Ramos (cell line): ENCODE data around the gene RPS21.

Source experiments
- in situ Hi-C: fragments of 300-500 bp; cut with MboI; formaldehyde crosslinking; loops from one replicate; pipeline ENCODE4 v1.14.3; 2022; ENCODE audit warnings: low sequenced_read_pairs; ENCODE audit not compliant: unreplicated experiment

RPS21 gene

DNA sequence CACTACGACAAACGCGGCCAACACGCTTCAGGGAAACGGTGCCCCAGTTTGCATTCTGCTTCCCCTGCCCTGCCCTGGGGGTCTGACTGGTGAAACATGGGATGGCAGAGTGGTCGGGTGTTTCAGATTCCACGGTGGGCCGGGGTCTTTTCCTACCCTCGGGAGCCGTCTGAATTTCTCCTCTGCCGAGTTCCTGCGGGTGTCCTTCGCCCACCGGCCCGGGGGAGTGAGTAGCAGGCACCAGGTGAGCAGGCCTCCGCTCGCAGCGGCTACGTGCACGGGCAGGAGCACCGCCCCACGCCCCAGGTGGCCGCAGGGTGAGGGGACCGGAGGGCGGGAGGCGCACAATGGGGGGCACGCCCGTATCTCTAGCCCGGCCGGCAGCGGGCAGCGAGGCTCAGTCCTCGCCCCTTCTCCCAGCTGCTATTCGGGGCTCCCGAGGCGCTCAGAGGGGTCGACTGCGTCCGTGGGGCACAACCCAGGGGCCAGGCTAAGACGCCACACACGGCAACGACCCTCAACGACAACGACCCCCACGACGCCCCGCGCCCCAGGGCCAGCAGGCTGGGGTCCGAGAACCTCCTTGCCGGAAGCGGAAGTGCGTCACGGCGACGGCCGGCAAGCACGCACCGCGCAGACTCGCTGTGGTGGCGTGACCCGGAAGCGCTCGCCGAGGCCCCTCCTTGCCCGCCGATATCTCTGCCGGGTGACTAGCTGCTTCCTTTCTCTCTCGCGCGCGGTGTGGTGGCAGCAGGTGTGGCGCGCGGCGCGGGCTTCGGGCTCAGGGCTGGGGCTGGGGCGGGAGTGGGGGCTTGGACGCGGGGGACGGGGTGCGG lies at the start of gene RPS21:
RPS21 (plus strand) TSS at position 721 of the 836 bp plus-strand sequence. CDS start 236 bp downstream, outside the sequence.
- in situ Hi-C loops: no loop called here

DNA sequence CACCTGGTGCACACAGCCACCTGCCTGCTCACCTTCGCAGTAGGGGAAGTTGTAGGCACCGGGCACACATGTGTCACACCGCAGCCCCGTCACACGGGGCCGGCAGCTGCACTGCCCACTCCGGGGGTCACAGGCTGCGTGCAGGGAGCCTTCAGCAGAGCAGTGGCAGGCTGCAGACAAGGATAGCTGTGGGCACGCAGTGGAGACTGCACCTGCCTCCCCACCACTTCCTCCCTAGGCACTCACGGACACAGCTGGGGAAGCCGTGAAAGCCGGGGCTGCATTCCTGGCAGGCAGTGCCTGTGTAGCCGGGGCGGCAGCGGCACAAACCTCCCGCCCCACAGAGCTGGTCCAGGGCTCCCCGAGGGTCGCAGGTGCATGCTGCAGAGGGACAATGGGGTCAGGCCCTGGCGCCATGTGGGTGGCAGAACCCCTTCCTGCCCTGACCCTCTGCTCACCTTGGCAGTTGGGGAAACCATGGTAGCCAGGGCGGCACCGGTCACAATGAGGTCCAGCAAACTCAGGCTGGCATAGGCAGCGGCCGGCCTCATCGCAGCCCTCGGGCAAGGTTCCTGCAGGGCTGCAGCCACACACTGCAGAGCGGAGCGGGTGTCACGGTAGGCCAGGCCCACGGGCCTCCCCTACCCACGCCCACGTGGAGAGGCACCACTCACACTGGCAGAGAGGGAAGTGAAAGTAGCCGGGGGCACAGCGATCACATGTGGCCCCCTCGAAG lies 49.2 kb upstream of the RPS21 start:
- in situ Hi-C loops: no loop called here

DNA sequence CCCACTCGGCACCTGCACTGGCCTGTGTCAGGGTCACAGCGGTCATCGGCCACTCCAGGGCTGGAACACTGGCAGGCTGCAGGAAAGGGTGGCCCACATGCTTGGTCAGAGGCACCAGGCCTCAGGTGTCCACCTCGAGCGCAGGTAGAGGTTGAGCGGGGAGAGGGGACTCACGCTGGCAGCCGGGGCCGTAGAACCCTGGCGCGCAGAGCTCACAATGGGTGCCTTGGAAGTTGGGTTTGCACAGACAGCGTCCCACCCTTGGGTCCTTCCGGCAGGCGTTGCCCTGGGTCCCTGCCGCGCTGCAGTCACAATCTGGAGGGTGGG lies 48.6 kb upstream of the RPS21 start:
- in situ Hi-C loops: no loop called here

DNA sequence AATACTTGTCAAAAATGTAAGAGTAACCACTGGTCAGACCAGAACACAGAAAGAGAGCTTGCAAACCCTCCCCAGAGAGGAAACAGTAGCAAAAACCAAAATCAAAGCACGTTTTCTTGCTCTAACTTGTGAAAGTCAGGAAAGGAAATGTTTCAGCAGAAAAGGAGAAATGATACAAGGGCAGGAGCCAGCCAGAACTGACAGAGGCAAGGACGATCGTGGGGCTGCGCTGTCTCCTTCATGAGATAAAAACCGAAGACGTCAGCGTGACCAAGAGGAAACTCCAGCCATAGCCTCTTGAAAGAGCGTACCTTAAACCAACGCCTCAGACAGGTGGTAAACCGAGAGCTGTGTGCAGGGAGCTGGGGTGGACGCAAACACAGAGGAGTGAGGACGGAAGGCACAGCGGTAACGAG lies 47.2 kb upstream of the RPS21 start:
- in situ Hi-C loops: no loop called here

DNA sequence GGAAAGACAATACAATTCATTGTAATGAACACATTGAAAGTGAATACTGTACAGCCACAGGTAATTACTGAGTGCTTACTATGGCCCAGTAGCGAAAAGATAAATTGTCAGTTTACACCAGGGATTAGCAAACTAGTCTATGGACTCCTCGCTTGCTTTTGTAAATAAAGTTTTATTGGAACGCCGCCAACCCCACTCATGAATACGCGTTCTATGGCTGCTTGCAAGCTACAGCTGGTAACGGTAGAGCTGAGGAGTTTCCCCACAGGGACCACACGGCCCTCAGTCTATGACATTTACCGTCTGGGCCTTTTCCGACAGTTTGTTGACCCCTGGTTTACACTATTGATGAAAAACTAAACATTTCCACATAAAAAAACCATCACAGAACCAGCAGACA lies 44.0 kb upstream of the RPS21 start:
- in situ Hi-C loops: no loop called here

DNA sequence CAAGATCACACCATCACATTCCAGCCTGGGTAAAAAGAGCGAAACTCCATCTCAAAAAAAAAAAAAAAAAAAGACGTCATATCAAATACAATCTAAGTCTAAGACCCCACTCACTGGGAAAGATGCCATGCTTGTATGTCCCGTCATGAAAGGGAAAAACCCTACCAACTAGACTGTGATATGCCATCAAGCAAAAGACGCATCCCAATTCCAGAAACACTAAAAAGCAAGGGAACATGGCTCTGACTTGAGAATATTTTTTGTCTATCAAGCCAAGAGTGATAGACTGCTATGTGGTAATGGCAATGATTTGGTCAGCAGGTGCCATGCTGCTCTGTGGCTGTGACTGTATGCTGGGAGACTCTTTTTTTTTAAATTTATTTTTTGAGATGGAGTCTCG lies 42.8 kb upstream of the RPS21 start:
- in situ Hi-C loops: no loop called here

DNA sequence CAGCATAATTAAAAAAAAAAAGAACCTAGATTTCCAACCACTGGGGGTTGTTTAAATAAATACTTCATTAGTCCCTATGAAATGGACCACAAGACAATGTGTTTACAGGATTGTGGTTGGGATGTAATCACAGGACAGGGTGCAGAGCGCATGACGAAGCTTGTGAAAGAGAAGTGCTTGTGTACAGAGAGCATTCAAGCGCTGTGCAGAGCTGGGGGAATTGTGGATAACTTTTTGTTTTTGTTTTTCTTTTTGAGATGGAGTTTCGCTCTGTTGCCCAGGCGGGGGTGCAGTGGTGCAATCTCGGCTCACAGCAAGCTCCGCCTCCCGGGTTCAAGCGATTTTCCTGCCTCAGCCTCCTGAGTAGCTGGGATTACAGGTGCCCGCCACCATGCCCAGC lies 42.1 kb upstream of the RPS21 start:
- in situ Hi-C loops: no loop called here

DNA sequence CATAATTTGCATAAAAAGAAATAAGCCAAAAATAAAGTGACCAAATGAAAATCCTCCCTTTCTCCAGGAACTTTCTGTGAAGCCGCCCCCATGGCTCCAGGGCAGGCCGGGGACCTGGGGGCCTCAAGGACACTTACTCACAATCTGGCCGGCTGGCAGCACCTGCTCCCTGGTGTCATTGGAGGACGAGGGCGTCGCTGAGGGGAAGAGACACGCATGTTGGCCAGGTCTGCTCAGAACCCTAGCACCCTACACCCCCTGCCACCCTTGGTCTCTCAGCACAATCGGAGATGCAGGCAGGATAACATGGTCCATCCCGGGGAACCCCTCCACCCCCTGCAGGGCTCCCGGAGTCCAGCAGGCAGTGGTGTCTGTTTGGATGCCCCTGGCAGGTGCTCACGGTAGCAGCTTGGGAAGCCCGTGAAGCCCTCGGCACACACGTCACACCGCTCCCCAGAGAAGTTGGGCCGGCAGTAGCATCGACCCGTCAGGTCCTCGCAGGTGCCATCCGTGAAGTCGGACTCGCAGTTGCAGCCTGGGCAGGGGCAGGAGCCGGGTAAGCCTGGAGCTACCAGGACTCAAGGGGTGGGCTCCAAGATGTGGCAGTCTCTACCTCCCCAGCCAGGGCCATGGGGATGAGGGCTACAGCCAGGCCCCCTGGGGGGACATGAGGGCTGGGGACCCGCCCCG lies 41.1 kb upstream of the RPS21 start:
- in situ Hi-C loops: no loop called here

DNA sequence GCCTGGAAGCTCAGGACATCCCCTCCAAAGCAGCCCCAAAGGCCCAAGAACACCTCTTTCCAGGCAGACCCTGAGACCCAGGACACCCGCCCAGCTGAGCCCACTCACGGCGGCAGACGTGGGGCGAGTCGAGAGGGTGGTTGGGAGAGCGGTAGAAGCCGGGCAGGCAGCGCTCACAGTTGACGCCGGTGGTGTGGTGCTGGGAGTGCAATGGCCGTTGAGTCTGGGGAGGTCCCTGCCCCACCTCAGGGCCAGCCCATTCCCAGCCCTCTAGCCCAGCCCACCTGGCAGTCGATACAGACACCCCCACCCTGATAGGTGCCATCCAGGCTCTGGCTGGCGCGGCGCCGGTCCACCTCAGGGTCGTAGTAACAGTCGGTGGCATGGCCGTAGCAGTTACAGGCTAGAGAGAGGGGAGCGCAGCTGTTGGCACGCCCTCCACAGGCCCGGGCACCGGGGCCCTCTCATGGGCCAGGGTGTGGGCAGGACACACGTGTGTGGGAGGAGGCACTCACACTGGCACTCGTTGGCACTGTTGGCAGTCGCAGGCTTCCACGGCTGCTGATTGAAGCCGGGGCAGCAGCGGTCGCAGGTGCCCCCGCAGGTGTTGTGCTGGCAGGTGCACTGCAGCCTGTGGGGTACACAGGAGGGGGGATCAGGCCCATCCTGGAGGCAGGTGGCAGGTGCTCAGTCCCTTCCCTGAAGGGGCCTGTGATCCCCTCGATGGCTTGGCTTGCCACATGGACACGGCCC lies 40.3 kb upstream of the RPS21 start:
- in situ Hi-C loops: no loop called here

DNA sequence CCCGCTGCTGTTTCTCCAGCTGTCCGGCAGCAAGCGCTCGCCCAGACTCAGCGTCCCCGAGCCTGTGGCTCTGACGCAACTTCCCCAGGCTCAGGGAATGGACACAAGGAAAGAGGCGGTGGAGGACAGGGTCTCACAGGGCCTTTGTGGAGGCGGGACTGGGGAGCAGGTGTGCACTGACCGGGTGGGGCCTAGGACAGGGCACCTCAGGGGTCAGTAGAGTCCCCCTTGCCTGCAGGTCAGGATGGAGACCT lies 39.8 kb upstream of the RPS21 start:
- in situ Hi-C loops: no loop called here

DNA sequence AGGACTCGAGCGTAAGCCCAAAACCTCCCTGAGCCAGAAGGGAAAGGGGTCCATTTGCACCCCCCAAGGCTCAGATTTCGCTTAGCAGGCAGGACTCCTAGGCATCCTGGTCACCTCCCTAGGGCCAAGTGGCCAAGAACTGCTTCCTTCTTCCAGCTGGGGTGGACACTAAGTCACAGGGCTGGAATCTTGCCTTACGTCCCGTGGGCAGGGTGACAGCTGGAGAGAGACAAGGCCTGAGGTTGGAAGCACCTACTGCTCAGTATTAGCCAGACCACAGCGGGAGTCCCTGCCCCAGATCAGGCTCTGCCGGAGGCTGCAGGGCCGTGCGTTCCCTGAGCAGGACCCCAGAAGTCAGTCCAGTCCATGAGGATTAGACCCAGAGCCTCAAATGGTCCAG lies 39.5 kb upstream of the RPS21 start:
- in situ Hi-C loops: no loop called here

DNA sequence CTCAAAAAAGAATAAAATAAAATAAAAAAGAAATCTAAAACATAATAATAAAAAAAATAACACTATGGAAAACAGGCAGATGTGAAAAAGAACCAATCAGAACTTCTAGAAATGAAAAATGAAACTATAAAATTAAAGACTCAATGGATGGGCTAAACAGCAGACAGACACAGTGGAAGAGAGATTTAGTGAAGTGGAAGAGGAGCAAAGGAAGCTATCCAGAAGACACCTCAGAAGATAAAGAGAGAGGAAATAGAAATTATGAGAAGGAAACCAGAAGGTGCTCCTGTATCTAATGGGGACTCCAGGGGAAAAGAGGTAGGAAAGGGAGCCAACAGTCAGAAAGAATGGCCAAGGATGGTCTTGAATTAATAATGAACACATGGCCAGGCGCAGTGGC lies 38.3 kb upstream of the RPS21 start:
- in situ Hi-C loops: no loop called here

DNA sequence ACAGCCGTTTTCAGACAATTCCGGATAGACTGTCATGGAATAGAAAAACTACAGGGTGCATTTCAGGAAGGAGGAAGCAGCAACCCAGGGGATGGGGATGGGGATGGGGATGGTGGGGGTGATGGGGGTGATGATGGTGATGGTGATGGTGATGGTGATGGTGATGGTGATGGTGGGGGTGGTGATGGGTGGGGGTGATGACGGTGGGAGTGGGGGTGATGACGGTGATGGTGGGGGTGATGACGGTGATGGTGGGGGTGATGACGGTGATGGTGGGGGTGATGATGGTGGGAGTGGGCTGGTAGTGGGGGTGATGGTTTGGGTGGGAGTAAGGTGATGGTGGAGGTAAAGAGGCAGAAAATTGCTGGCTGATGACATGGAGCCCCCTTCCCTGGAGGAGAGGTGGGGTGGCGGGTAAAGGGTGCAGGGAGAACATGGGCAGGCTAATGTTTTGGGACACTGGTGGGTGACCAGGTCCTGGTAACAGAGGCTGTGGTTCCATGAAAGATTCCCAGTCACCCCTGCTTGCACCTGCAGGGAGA lies 37.3 kb upstream of the RPS21 start:
- in situ Hi-C loops: no loop called here

DNA sequence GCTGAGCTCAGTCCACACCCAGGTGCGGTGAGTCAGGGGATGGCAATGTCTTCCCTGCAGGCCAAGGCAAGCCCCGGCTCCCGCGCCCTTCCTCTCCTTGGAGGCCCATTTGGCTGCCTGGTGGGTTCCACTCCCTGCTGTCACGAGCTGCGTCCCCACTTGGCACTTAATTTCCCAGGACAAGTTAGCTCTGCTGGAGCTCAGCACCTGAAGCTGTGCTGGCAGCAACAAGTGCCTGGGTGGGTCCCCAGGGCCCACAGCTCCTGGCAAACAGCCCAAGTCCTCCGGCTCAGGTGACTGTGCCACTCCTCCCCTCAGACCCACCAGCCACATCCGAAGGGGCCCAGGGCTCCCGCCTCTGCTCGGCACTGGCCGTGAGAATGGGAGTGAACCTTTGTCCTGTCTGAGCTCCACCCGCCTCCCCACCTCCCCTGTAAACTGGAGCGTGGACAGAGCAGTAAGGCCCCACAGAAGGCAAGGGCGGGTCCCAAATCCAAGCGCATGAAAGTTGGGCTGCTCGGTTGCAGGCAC lies 36.7 kb upstream of the RPS21 start:
- in situ Hi-C loops: no loop called here

DNA sequence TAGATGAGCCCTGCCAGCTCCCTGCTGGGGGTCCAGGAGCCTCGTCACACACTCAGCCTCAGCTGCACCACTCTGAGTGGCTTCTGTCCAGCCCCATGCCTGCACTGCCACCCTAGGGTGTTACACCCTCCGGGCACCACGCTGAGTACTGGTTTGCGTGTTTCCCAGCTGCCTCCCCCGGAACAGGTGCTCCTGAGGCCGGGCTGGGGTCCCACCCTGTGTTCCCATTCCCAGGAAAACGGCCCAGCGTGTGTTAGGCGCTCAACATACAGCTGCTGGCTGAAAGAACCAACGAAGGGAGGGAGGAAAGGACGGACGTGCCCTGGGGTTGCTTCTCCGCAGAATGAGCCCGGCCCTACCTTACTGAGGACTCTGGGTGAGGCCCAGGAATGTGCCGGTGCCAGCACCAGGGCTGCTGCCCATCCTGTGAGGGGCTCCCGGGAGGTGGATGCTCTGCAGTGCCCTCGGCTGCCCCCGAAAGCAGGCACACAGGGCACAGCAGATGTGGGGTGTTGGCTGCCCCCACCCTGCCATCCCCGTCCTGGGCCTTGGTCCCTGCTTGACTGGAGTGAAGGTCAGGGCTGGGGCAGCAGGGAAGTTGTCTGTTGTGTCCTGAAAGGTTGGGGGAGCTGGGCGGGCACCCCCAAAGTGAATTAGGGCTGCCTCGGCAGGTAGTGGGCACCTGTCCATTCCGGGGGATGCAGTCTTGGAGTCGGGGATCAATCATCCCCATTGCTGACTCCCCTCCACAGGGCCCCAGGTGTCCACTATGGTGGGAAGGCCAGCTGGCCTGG lies 36.1 kb upstream of the RPS21 start:
- in situ Hi-C loops: no loop called here

DNA sequence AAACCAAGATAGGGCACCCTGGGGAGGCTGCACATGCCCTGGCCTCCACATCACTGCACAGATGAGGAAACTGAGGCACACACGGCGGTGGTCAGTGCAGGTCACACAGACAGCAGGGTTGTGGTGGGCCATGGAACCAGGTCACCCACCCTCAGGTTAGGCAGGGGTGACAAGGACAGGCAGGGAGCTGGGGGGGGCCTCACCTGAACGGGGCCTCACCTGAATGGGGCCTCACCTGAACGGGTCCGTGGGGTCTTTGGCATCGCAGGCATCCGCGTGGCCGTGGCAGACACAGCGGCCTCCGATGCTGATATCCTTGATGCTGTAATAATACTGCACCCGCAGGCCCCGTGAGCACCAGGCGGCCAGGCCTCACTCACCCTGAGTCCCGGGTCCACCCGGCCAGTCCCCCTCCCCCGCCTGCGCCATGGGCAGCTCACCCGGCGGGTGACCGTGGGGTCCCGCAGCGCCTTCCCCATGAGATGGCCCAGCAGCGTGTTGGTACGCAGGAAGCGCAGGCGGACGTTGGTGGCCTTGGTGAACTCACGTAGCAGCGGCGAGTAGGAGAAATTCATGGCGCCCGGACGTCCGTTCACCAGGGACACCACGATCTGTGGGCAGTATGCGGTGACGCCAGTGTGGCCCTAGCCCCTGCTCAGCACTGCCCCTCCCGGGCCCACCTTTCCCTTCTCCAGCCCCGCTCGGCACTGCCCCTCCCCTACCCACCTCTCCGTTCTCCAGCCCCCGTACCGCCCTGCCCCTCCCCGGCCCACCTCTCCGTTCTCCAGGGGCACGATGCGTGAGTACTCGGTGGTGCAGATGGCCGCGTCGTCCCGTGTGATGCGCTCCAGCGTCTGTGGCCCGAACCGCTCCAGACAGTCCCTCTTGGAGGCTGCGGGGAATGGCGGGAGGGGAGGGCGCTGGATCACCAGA lies 35.2 kb upstream of the RPS21 start:
- in situ Hi-C loops: no loop called here

DNA sequence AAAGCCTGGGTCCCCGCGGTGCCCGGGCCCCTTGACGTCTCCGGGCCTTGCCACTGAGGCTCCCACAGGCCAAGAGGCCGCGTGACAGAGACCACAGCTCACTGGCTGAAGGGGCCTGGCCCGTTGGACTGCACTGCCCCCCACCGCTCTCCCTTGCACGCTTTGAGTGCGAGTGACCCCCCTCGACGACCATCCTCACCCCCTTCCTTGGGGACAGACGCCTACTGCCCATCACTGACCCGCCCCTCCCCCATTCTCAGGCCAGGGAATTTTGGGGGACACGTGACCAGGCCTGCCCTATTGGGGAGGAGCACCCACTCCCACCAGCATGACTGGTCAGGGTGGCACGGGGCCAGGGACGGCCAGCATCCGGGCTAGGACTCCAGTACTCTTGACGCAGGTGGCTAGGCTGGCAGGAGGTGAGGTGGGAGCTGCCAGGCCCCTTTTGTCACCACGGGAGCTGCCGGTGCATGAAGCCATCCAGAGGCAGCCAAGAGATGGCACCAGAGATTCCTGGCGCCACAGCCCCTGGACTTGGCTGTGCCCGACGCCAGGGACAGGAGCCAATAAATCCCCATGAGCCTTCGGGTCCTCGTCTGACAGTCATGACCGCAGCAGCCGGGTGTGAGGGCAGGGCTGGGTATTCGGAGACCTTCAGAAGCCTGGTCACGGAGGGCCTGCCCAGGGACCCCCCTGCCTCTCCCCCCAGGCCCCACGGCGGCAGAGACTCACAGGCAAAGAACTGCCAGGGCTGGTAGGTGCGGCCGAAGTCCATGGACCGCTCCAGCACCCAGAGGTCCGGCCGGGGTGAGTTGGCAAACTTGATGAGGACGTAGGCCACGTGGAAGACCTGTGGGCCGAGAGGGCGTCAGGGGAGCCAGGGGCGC lies 34.3 kb upstream of the RPS21 start:
- in situ Hi-C loops: no loop called here
